ENCODE measurements around the gene PLXNB2.
"Not testable (repeated sequence)": the region's sequence is repeated elsewhere in the genome, so short reads cannot be mapped to it uniquely, and the experiment has no call there.

The PLXNB2 gene

DNA sequence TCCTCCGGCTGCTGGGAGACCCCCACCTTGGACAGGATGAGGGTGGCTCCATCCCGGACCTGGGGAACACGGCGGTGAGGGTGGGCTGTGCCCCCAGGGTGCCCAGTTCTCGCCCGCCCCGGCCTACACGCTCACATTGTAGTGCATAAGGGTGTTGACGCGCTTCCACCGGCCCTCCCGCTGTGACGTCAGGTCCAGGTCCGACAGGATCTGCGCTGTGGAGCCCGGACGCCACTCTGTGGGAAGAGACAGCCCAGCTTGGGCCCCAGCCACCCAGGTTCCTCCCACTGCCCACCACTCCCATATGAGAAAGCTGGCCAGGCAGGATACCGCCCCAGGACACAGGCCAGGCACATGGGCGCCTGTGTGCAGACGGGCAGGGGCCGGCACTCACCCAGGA lies 29.0 kb downstream of the PLXNB2 start:
- no peak for DNase-seq

DNA sequence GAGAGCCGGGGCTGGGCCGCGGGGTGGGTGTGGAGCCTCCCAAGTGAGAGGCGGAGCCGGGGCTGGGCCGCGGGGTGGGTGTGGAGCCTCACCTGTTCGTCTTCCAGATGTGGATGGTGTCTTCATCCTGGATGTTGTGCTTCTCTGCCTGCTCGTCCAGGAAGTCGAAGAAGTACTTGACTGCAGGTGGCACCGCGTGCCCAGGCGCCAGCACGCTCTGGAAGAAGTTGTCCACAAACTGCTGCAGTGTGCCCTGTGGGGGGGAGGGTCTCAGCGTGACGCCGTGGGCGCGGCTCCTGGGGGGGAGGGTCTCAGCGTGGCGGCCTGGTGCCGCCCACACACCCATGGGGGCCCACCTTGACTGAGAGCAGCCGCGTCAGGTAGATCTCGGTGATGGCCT lies 29.7 kb downstream of the PLXNB2 start:
- no peak for DNase-seq

DNA sequence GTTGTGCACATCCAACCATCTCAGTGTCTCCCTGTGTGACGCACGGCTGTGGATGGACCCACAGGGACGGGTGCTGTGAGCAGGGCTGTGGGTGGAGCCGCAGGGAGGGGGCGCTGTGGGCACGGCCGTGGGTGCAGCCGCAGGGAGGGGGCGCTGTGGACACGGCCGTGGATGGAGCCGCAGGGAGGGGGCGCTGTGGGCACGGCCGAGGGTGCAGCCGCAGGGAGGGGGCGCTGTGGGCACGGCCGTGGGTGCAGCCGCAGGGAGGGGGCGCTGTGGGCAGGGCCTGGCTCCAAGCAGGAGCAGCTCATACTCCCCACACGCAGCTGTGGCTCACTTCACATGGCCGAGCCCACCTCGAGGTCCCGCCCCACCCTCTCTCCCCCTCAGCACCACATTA lies 31.3 kb downstream of the PLXNB2 start:
- DNase-seq, result no peak

DNA sequence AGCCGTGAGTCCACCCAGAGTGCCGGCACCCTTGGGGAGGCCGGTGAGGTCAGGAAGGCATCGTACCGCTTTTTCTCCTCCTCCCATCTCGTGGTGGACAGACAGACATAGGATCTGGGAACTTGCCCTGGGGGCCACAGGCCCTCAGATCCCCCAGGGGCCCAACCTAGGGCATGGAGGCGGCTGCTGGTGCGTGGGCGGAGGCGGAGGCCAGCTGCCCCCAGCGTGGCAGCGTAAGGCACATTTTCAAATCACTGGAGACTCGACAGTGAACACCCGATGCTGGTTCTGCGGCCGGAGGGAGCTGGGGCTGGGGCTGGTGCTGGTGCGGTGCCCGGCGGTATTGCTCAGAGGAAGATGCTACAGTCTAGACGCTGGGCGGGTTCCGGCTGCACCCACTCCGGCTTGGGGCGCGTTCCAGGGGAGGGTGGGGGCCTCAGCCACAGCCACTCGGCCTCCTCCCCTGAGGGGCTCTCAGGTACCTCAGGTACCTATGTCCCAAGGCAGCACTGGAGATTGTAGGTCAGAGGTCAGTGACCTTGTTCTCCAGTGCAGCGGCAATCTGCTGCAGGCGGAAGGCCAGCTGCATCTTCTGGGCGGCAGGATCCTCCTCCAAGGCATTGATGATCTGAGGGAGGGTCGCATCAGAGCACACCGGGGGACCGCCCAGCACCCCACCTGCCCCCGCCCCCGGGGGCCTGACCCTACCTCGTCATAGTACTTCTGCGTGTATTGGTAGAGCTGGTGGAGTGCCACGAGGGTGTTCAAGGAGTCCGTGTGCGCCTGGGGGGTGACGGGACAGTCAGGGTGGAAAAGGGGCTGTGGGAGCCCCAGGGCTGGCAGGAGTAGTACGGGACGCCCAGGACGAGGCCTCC lies 32.0 kb downstream of the PLXNB2 start:
- no peak for DNase-seq

DNA sequence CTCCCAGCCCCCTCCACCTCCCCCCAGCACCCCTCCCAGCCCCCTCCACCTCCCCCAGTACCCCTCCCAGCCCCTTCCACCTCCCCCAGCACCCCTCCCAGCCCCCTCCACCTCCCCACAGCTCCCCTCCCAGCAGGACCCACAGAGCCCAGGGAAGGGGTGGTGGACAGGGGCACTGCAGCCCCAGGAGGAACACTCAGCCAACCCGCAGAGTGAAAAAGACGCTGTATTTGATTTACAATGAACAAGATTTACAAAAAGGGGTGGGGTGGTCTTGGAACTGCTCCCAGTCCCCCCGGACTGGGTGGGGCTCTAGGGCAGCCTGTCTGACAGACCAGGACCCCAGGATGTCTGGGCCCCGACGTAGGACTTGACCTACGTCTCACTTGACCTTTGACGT lies 32.7 kb downstream of the PLXNB2 start:
- no peak for DNase-seq

DNA sequence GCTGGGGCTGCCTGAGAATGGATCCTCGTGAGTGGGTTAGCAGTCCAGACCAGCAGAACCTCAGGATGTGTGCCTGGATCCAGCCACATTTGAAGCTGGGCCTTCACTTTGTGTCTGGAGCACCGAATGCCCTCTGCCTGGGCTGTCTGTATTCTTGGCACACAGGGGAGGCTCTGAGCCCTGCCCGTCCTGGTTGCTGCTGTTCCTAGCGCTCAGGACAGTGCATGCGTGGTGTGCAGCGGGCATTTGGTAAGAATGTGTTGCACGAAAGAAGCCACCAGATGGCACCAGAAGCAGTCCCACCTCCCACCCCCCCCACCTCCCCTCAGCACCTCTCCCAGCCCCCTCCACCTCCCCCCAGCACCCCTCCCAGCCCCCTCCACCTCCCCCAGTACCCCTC lies 33.1 kb downstream of the PLXNB2 start:
- peak; percentile 51 for DNase-seq

DNA sequence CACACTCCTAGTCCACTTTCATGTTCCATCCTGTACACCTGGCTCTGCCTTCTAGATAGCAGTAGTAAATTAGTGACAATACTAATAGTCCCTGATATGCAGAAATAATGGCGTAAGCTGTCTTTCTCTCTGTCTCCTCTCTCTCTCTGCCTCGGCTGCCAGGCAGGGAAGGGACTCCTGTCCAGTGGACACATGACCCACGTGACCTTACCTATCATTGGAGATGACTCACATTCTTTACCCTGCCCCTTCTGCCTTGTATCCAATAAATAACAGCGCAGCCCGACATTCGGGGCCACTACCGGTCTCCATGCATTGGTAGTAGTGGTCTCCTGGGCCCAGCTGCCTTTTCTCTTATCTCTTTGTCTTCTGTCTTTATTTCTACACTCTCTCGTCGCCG lies 33.7 kb downstream of the PLXNB2 start:
- not testable (repeated sequence) for DNase-seq

DNA sequence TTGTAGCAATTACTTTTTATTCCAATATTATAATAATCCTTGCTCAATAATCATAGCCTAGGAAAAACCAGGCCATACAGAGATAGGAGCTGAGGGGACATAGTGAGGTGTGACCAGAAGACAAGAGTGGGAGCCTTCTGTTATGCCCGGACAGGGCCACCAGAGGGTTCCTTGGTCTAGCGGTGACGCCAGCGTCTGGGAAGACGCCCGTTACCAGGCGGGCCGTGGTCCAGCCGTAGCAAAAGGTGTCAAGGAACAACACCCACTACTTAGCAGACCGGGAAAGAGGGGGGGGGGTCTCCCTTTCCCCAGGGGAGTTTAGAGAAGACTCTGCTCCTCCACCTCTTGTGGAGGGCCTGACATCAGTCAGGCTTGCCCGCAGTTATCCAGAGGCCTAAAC lies 34.1 kb downstream of the PLXNB2 start:
- not testable (repeated sequence) for DNase-seq

DNA sequence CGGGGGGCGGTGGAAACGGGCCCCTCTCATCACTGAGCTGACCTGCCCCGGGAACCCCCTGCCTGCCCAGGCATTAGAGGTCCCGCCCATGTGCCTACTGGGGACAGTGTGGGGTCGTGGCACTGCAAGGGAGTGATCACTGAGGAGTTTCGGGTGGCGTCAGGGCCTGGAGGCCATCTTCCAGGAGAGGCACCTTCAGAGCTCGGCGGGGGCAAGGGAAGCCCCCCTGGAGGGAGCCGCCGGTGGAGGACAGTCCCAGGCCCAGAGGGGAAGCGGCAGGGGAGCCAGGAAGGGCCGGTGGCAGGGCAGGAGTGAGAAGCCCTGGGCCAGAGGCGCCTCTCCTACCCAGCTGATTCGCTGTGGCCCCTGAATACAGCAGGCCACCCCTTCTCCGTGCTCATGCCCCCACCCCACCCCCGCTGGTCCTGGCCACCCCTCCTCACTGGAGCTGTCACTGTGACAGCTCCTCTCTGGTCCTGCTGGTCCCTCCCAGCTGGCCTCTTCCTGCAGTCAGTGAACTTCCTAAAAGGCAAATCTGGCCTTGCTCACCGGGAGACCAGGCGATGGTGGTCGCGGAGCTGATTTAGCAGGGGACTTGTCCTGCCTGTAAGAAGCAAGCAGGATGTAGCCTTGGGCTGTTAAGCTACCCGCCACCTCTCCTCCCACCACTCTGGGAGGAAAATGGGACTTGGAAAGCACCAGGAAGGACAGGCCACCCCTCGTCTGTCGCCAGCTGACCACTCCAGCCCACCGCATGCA lies 35.2 kb downstream of the PLXNB2 start:
- no peak for DNase-seq

DNA sequence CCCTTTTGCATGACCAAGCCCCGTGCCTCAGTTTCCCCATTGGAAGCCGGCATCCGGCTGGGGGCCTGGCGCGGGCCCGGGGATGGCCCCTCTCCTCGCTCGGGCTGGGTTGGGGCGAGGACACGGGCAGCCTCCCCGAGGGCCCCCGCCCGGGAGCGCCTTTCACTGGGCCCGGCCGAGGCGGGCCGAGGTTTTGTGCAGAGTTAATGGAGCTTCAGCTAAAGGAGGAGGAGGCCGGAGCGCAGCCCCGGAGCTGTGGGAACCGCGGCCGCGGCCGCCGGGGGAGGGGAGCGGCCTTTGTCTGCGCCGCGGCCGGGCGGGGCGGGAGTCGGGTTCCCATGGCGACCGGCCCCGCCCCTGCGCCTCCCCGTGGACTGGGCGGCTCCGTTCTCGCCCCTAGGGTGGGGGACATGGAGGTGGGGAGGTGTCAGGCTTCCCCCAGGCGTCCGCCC lies 35.9 kb downstream of the PLXNB2 start:
- peak; percentile 60 for DNase-seq

DNA sequence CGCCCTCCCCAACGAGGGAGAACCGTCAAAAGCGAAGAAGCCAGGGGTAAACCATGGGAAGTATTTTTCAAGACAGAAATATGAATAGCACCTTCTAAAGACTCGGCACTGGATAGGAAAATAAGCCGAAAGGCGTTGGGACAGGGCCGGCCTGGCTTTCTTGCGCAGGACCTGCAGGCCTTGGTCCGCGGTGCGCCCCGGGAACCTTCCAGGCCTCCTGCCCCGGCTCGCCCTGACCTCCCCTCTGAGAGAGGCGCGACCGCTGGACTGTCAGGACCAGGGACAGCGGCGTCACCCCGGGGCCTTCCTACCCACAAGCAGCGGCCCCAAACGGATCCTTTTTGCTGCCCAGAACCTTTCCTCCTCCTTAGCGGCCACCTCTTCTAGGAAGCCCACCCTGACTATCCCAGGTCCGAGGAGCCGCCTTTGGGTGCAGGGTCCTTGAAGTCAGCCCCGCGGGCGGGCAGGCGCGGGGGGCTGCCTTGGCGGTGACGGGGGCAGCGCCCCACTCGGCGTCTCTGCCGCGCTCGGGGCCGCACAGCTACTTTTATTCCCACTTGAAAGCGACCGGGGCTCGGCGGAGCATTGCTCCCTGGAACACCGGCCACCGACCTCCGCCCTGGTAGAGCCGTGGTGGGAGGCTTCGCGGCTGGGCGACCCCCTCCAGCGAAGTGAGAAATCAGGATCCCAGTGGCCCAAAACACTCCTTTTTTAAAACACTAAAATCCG lies 36.6 kb downstream of the PLXNB2 start:
- DNase-seq, result peak; percentile 69

DNA sequence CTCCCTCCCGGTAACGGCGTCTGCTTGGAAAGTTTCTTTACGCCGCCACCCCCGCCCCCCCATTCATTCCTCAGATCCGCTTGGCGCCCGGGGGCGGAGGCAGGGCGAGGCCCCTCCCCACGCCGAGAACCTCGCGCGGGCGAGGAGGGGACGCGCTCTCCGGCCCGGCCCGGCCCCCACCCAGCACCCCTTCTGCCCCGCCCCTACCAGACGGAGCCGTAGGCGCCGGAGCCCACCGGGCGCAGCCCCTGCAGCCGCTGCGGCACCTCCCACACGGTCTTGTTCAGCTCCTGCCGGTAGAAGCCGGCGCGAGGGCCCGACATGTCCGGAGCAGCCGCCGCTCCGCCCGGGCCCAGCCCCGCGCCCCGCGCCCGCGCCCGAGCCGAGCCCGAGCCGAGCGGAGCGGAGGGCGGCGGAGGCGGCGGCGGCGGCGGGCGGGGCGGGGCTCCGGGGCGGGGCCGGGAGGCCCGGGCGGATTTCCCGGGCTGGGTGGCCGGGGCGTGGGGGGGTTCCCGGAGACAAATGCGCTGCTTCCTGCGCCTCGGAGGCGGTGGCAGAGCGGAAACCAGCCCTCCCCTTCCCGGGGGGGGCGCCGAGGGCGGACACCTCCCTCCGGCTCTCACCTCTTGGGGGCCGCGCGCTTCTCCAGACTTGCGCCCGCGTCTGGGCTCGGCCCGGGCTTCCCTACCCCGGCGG lies 37.3 kb downstream of the PLXNB2 start, which contains the start of gene MAPK11:
TSS of gene MAPK11 (minus strand) at position 411 of the 696 bp plus-strand sequence. CDS start at position 323, 88 bp downstream.
- peak; percentile 73 for DNase-seq

DNA sequence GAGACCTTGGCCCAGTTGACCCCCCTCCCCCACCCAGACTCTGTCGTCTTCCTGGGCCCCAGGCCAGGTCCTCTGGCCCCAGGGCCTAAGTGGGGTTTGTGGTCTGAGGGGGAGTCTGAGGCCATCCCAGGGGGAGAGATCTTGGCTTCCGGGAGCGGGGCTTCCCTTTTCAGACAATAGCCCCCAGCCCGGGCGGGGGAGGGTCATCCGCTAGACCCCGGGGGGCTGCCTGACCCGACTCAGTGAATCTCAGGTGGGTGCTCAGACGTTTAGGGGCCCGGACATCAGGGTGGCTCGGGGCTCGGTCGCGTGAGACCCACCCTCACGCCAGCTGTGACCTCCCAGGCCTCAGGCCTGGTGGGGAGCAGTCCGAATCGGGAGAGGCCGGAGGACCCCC lies 37.9 kb downstream of the PLXNB2 start:
- DNase-seq, result no peak

DNA sequence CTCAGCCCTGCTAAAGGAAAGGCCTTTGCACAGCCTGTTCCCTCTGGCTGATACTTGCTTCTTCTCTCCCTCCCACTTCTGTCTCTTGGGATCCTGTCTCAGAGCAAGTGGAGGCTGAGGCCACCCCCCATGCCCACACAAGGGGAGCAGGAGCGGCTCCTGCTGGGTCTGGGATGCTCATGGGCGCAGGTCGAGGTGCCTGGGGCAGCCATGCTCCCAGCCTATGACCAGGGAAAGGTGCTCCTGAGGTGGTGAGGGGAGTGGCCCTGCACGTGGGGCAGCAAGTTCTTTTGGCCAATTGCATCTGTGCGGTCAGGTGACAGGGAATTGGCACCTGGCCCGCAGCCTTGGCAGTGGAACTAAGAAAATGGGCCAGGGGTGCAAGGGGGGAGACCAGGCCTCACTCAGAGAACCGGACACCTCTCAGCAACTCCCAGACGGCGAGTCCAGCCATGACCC lies 38.8 kb downstream of the PLXNB2 start:
- DNase-seq, result no peak

DNA sequence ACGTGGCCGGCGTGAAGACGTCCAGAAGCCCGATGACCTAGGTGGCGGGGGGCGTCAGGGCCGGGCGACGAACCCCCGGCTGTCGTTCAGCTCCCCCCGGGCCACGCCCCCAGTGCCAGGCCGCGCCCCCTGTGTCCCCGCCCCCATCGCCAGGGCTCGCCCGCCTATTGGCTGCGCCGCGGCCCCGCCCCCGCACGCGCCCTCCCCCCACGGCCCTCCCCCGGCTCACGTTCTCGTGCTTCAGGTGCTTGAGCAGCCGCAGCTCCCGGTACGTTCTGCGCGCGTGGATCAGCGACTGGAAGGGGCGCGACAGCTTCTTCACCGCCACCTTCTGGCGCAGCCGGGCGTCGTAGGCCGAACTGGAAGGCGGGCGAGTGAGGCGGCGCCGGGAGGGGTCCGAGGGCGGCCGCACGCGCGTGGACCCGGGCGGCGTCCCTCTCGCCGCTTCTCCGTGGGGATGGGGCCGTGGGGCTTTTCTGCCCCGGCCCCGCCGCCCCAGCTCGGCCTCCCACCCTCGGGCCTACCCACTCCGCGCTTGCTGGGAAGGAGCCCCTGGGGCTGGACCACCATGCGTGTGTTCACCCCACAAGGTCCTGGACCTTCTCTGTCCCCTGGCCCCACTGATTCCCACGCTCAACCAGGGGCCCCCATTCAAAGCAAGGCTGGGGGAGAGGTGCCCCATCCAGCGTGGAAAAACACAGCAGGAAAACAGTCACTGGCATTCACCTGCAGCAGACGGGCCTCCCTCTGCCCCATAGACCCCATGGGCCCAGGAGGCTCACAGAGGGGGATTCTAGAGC lies 39.7 kb downstream of the PLXNB2 start:
- peak; percentile 63 for DNase-seq

DNA sequence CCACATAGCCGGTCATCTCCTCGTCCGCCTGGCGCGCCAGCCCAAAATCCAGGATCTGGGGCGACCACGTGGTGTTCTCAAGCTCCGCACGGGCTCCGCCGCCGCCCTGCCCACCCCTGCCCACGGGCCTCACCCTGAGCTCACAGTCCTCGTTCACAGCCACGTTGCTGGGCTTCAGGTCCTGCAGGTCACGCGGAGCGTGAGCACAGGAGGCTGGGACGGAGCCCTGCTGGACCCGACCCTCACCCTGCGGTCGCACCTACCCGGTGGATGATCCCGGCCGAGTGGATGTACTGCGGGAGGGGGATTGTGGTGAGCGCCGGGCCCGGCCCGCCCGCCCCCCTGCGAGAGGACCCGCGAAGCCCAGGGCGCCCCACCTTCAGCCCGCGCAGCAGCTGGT lies 40.5 kb downstream of the PLXNB2 start:
- no peak for DNase-seq

DNA sequence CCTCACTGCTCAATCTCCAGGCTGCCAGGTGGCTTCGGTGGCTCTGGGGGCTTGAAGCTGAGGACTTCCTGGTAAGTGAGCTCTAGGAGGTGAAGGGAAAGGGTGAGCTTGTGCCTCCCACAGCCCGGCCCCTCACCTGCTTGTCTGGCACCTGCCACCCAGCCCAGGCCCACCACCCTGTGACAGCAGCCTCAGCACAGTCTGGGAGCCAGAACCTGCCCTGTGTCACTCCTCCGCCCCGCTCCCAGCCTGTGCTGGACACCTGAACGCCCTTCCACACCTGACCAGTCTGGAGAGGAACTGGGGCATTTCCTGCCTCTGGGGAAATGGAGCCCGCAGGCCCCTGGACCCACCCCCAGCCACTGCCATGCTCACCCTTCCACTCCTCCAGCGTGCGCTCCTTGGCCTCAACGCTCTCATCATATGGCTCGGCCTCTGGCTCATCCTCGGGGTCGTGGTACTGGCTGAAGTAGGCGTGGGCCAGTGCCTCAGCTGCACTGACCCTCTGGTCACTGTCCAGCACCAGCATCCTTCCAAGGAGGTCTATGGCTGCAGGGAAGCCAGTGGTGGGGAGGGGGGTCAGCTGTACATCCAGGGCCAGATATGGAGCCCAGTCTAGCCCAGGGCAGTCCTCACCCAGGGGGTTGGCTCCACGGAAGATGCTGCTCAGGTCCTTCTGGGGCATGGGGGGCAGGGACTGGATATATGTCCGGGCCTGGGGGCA lies 42.3 kb downstream of the PLXNB2 start:
- DNase-seq, result no peak

DNA sequence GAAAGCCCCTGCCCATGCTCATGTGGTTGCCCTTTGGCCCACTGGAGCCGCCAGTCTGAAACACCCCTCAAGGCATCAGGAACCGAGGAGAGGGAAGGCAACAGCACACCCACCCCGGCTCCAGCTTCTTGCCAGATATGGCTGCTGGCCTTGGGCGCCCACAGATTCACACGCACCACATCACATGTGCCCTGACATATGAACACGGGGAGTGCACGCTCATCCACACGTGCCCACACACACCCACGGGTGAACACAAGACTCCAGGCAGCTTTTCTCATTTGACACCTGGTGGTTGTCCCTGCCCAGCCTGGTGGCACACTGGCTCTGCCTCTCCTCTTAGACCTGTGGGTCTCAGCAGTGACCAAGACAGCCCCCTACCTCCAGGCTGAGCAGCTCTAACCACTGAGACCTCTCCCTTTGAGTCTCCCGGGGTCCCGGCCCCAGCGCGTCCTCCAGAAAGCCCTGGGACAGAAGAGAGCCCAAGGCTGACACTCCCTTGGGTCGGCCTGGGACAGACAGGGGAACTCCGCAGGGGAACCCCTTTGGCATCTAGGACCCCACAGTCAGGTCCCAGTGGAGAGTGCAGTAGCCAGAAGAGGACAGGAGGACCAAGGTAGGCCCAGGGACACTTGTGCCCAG lies 43.2 kb downstream of the PLXNB2 start:
- DNase-seq, result no peak

DNA sequence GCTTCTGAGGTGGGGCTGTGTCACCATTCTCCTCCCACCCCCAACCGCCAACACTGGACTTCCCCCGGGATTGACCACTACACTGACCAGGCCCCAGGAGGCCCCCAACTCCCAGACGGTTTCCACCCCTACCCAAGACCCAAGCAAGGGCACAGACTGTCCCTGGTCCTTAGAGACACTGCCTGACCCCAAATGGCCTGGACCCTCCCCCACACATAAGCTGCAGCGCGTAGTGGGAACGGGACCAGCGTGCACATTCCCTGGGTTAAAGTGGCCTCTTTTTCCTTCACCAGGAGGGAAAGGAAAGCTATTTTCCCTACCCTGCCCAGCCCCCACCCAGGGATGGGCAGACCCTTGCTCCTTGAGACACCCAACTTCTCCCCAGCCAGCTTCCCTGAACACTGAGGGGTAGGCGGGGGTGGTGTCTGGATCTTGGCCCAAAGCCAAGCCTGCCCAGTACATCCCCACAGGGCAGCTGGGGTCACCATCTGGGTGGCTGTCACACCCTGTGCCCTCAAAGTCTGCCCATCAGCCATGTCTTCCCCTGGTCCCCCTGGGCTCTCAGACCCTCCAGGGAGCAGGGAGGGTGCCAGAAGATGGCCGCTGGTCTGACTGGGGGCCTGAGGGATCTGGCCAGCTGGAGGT lies 44.4 kb downstream of the PLXNB2 start:
- no peak for DNase-seq

DNA sequence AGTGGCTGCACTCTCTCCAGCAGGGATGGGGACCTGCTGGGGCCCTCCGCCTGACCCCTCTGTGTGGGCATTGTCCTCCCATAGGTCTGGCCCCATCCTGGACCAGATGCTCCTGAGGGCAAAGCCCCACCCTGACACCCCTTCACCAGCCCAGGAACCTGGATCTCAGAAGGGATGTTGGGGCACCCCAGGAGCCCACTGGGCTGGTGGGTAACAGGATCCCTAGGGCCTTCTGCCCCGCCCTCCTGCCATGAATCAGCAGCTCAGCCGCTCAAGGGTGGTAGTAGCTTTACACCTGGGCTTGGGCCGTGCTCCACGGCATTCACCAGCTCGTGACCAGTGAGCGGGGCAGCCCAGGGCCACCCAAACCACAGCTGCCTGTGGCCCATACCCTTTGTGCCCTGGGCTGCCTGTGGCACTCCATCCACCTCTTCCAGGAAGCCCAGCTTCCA lies 45.0 kb downstream of the PLXNB2 start:
- DNase-seq, result no peak

Data from activated naive CD4-positive, alpha-beta T cell treated with anti-CD3 and anti-CD28 coated beads, Interleukin-2, amount 50 U/mL, for 16 hours (primary cell).